Measurements from ENCODE around the gene RNF207.

RNF207 gene

GRCh38 chr1:6260961-6261614, 55.2 kb downstream of the RNF207 start, which contains the start of gene GPR153:
GPR153 (minus strand) TSS chr1:6261098; CDS start chr1:6254905, 6,193 bp downstream.
- TF ChIP-seq, protein P1, sequence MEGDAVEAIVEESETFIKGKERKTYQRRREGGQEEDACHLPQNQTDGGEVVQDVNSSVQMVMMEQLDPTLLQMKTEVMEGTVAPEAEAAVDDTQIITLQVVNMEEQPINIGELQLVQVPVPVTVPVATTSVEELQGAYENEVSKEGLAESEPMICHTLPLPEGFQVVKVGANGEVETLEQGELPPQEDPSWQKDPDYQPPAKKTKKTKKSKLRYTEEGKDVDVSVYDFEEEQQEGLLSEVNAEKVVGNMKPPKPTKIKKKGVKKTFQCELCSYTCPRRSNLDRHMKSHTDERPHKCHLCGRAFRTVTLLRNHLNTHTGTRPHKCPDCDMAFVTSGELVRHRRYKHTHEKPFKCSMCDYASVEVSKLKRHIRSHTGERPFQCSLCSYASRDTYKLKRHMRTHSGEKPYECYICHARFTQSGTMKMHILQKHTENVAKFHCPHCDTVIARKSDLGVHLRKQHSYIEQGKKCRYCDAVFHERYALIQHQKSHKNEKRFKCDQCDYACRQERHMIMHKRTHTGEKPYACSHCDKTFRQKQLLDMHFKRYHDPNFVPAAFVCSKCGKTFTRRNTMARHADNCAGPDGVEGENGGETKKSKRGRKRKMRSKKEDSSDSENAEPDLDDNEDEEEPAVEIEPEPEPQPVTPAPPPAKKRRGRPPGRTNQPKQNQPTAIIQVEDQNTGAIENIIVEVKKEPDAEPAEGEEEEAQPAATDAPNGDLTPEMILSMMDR (IDR thresholded peaks at IDR 0.05): no peak
- no peak for TF ChIP-seq ZFX (IDR thresholded peaks at IDR 0.05; ENCODE audit: borderline replicate concordance)
- H3K27ac ChIP-seq: no peak within 1 kb of the TSS

DNA sequence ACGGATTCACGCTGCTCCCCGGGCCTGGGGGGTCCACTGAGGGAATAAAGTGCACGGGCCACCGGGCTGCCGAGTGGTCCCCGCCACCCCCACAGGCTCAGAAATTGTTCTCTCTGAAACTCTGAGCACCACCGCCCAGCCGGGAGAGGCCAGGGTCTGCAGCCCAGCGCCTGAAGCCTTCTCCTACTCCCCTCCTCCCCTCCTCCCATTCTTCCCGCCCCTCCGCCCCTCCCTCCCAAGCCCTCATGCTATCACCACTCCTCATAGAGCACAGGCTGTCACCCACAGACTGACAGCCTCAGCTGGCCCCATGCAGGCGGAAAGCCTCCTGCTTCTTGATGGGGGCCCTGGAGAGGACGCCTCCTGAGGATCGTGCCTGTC, 55.7 kb downstream of the RNF207 start:
- TF ChIP-seq ZFX (IDR thresholded peaks at IDR 0.05; ENCODE audit: borderline replicate concordance): no peak
- TF ChIP-seq, protein P1 (IDR thresholded peaks at IDR 0.05): no peak
- H3K27ac ChIP-seq: no peak overlapping the region

GRCh38 chr1:6262555-6263420, 56.9 kb downstream of the RNF207 start:
- no peak overlapping the region for H3K27ac ChIP-seq
- no peak for TF ChIP-seq ZFX (IDR thresholded peaks at IDR 0.05; ENCODE audit: borderline replicate concordance)
- TF ChIP-seq, protein P1 (IDR thresholded peaks at IDR 0.05): no peak

DNA sequence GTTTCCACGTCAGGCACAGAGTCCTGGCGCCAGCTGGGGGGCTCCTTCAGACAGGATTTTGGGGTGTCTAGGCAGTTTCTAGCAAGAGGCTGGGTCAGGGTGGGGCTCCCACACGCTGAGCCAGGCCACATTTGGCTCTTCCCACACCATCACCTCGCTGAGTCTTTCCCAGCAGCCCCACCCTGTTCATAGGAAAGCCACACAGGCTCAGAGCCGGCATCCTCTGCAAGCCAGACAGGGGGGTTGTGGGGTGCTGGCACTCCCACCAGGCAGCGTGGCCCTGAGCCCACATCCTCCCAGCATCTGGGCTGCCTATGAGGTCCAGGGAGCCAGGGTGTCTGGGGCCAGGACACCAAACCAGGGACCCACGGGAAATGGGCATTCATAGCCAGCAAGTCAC, 57.8 kb downstream of the RNF207 start:
- TF ChIP-seq, protein P1 (IDR thresholded peaks at IDR 0.05): no peak
- no peak for TF ChIP-seq ZFX (IDR thresholded peaks at IDR 0.05; ENCODE audit: borderline replicate concordance)
- no peak overlapping the region for H3K27ac ChIP-seq

DNA sequence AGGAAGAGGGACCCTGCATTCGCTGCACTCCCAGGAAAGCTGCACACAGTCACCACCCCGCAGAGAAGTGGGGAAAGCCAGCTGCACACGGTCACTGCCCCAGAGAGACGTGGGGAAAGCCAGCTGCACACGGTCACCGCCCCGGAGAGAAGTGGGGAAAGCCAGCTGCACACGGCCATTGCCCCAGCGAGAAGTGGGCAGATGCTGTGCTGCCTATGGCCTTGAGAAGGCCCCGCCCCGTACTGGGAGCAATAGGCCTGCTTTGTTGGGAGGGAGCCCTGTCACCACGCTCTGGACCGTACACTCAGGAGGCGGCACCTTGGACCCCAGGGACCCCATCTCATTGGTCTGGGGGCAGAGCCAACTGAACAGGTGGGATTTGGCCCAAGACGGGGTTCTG, 59.2 kb downstream of the RNF207 start:
- TF ChIP-seq, protein P1 (IDR thresholded peaks at IDR 0.05): no peak
- TF ChIP-seq ZFX (IDR thresholded peaks at IDR 0.05; ENCODE audit: borderline replicate concordance): no peak

DNA sequence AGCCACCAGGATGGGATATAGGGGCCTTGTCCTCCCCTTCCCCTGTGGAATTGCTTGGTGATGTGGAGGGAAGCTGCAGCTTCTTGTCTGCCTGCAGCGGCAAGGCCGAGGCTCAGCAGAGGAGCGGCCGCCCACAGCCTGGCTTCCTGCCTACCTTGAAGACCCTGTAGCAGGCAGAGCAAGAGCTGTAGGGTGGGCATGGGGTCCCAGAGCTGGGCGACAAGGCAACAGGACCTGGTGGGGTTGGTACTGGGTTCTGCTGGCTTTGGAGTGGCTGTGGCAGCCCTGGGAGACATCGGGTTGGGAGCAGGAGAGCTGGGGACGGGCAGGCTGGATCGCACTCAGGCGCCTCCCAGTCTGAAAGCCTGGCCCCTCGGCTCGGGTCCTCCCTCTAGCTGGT, 60.7 kb downstream of the RNF207 start:
- no peak overlapping the region for H3K27ac ChIP-seq
- TF ChIP-seq, protein P1 (IDR thresholded peaks at IDR 0.05): no peak
- TF ChIP-seq ZFX (IDR thresholded peaks at IDR 0.05; ENCODE audit: borderline replicate concordance): no peak

More for the DNA sequence above, 59.2 kb downstream of the RNF207 start:
- no peak overlapping the region for H3K27ac ChIP-seq

Measured in 22Rv1 (cell line).